GM23338 (cell line): ENCODE data around the gene TGFB3. TPM values are rescaled to one million over a fixed set of nuclear protein-coding genes. Genes with fewer than 3 reads are reported as not detected.

Experiments
- ATAC-seq: fragments of 200-7000 bp; cut with Tn5 transposase; 3 replicates; pipeline ENCODE4 v1.9.1; 2020
- DNase-seq: peaks from one replicate; pipeline ENCODE4 v3.0.0-alpha.2; 2015; ENCODE audit warnings: low spot score
- H2AFZ ChIP-seq: fragments of 200-600 bp; sonication (generic); 2 replicates; pipeline ENCODE4 v1.8.0; 2016; ENCODE audit warnings: antibody characterized with exemption, mild to moderate bottlenecking, moderate library complexity
- H3F3A ChIP-seq: fragments of 200-600 bp; sonication (generic); replicated peaks from 2 replicates; pipeline ENCODE4 v1.8.0; 2017; ENCODE audit warnings: antibody characterized with exemption, mixed run types, low read depth
- H3K27ac ChIP-seq: fragments of 200-600 bp; sonication (generic); 2 replicates; pipeline ENCODE4 v1.6.1; 2016; ENCODE audit warnings: low read depth
- H3K27me3 ChIP-seq: fragments of 200-600 bp; sonication (generic); 2 replicates; pipeline ENCODE4 v1.8.0; 2016; ENCODE audit warnings: mild to moderate bottlenecking, mixed run types, moderate library complexity; ENCODE audit not compliant: insufficient read depth
- H3K36me3 ChIP-seq: fragments of 200-600 bp; sonication (generic); 2 replicates; pipeline ENCODE4 v1.8.0; 2016; ENCODE audit warnings: mild to moderate bottlenecking; ENCODE audit not compliant: insufficient read depth
- H3K4me1 ChIP-seq: fragments of 200-600 bp; sonication (generic); 2 replicates; pipeline ENCODE4 v1.8.0; 2016; ENCODE audit warnings: mild to moderate bottlenecking, moderate library complexity; ENCODE audit not compliant: insufficient read depth
- H3K4me2 ChIP-seq: fragments of 200-600 bp; sonication (generic); 2 replicates; pipeline ENCODE4 v1.7.1; 2017; ENCODE audit warnings: mixed run types
- H3K4me3 ChIP-seq: fragments of 200-600 bp; sonication (generic); 2 replicates; pipeline ENCODE4 v1.6.1; 2016; ENCODE audit warnings: mixed run types
- H3K79me2 ChIP-seq: fragments of 200-600 bp; sonication (generic); replicated peaks from 2 replicates; pipeline ENCODE4 v1.8.0; 2017; ENCODE audit warnings: mild to moderate bottlenecking; ENCODE audit not compliant: insufficient read depth
- H3K9me2 ChIP-seq: fragments of 200-600 bp; sonication (generic); 2 replicates; pipeline ENCODE4 v1.8.0; 2017; ENCODE audit not compliant: insufficient read depth
- H4K20me1 ChIP-seq: fragments of 200-600 bp; sonication (generic); replicated peaks from 2 replicates; pipeline ENCODE4 v1.8.0; 2017; ENCODE audit warnings: mild to moderate bottlenecking; ENCODE audit not compliant: insufficient read depth
- H3K27ac Mint-ChIP-seq: 2 replicates; pipeline ENCODE4 v1.8.0; 2020; ENCODE audit warnings: inconsistent platforms, mild to moderate bottlenecking, moderate library complexity, mixed read lengths
- H3K27me3 Mint-ChIP-seq: 3 replicates; pipeline ENCODE4 v1.8.0; 2022; ENCODE audit warnings: low read depth, mild to moderate bottlenecking, moderate library complexity, mixed read lengths, inconsistent platforms; ENCODE audit not compliant: insufficient read depth, poor library complexity
- H3K36me3 Mint-ChIP-seq: 3 replicates; pipeline ENCODE4 v1.8.0; 2021; ENCODE audit warnings: low read depth, mild to moderate bottlenecking, inconsistent platforms, moderate library complexity, mixed read lengths
- H3K4me1 Mint-ChIP-seq: 3 replicates; pipeline ENCODE4 v1.8.0; 2020; ENCODE audit warnings: mild to moderate bottlenecking, inconsistent platforms, mixed read lengths
- H3K4me3 Mint-ChIP-seq: 3 replicates; pipeline ENCODE4 v1.8.0; 2021; ENCODE audit warnings: moderate library complexity, mild to moderate bottlenecking, inconsistent platforms, mixed read lengths
- H3K9me3 Mint-ChIP-seq: 3 replicates; pipeline ENCODE4 v1.8.0; 2020; ENCODE audit warnings: moderate library complexity, mild to moderate bottlenecking, inconsistent platforms, mixed read lengths
- CREB1 ChIP-seq: fragments of 250-450 bp; sonication (Bioruptor Pico); IDR thresholded peaks from 2 replicates; pipeline ENCODE4 v1.5.0; 2020; ENCODE audit warnings: low read depth, mild to moderate bottlenecking, moderate library complexity
- EZH2 ChIP-seq: fragments of 200-600 bp; sonication (generic); IDR thresholded peaks from one replicate; pipeline ENCODE4 v1.8.0; 2017; ENCODE audit warnings: antibody characterized with exemption, mild to moderate bottlenecking, low read depth; ENCODE audit not compliant: unreplicated experiment
- EZH2phosphoT487 ChIP-seq: fragments of 200-600 bp; sonication (generic); IDR thresholded peaks from one replicate; pipeline ENCODE4 v1.8.1; 2018; ENCODE audit warnings: antibody characterized with exemption; ENCODE audit not compliant: unreplicated experiment
- JUNB ChIP-seq: IDR thresholded peaks from one replicate; pipeline ENCODE4 v1.6.1; 2016; ENCODE audit warnings: antibody characterized with exemption; ENCODE audit not compliant: unreplicated experiment
- NANOG ChIP-seq: IDR thresholded peaks from 2 replicates; pipeline ENCODE4 v1.6.1; 2016; ENCODE audit warnings: antibody characterized with exemption, borderline replicate concordance
- POLR2AphosphoS5 ChIP-seq: IDR thresholded peaks from 2 replicates; pipeline ENCODE4 v1.6.1; 2016; ENCODE audit warnings: antibody characterized with exemption, low read depth
- ZNF114 ChIP-seq: fragments of 250-450 bp; sonication (Bioruptor Pico); IDR thresholded peaks from 2 replicates; pipeline ENCODE4 v1.5.0; 2020; ENCODE audit warnings: mild to moderate bottlenecking, moderate library complexity
- ZNF331 ChIP-seq: fragments of 250-450 bp; sonication (Bioruptor Pico); IDR thresholded peaks from 2 replicates; pipeline ENCODE4 v1.5.0; 2020; ENCODE audit warnings: low read depth, mild to moderate bottlenecking, moderate library complexity
- polyA plus RNA-seq: library from polyadenylated mRNA; unstranded; fragments of >200 nt; fragmentation: Nextera tagmentation; extraction: Ambion mirVana; gene quantifications from 2 replicates; pipeline ENCODE4 v1.2.1, GENCODE V29; 2016
- total RNA-seq: library from RNA; depleted of rRNA; stranded (reverse); fragments of >200 nt; shearing (Covaris generic); gene quantifications from 2 replicates; pipeline ENCODE4 v1.2.3, GENCODE V29; 2014
- TF ChIP-seq, protein P1 (sequence below): IDR thresholded peaks from 2 replicates; pipeline ENCODE4 v1.6.1; 2016; ENCODE audit warnings: antibody characterized with exemption
- TF ChIP-seq, protein P2 (sequence below): IDR thresholded peaks from one replicate; pipeline ENCODE4 v1.6.1; 2018; ENCODE audit warnings: antibody characterized with exemption; ENCODE audit not compliant: unreplicated experiment
- TF ChIP-seq, protein P3 (sequence below): fragments of 250-450 bp; sonication (Bioruptor Pico); IDR thresholded peaks from 2 replicates; pipeline ENCODE4 v1.5.0; 2020; ENCODE audit warnings: mild to moderate bottlenecking, moderate library complexity

Gene TGFB3
- total and polyA plus RNA-seq, 2 experiments from 2014 or later: 0.17 to 0.87 TPM

DNA sequence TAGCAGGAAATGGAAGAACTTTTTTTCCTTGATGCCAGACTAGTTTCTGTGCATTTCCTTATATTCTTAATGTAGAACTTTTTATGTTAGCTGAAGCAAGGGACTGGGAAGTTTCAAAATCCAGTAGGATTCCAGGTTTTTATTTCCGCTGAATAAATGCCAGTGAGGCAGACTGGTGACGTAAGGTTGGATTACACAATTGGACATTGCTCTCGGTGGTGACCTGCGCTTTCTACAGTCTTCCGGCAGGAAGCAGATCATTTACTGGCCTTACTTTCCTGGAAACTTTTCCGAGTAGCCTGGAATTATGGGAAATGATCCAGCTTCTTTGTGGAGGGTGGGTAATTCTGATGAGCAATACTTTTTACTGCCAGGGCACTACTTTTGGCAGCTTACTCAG is 7.3 kb upstream of the TGFB3 start:
- H3K27me3 ChIP-seq: peaks cover 9% of the 10 kb centered on the region
- peaks cover 4% of the 10 kb centered on the region; the same call in 1 of the 2 replicates for H3K4me1 ChIP-seq
- H3K27ac ChIP-seq: no peak overlapping the region
- no peaks in the 10 kb centered on the region; the same call in none of the 2 replicates for H4K20me1 ChIP-seq
- H3K4me2 ChIP-seq: no peak overlapping the region
- H3K27me3 Mint-ChIP-seq: peaks cover 2% of the 10 kb centered on the region
- no peaks in the 10 kb centered on the region for H3K36me3 ChIP-seq
- no peak for ATAC-seq
- H3K36me3 Mint-ChIP-seq: no peaks in the 10 kb centered on the region
- H3K79me2 ChIP-seq: peaks cover 11% of the 10 kb centered on the region; the same call in 1 of the 2 replicates
- no peak overlapping the region for H2AFZ ChIP-seq
- no peaks in the 10 kb centered on the region for H3K9me2 ChIP-seq
- no peaks in the 10 kb centered on the region for H3K9me3 Mint-ChIP-seq
- H3K4me3 Mint-ChIP-seq: no peak overlapping the region
- peaks cover 7% of the 10 kb centered on the region for H3K4me1 Mint-ChIP-seq
- no peak overlapping the region for H3K27ac Mint-ChIP-seq
- TF ChIP-seq NANOG (no peak), ZNF114 (CRISPR knock-in tag) (no peak), EZH2phosphoT487 (no peak), CREB1 (no peak), JUNB (no peak), ZNF331 (no peak), EZH2 (no peak), POLR2AphosphoS5 (no peak)
- TF ChIP-seq, protein P1, sequence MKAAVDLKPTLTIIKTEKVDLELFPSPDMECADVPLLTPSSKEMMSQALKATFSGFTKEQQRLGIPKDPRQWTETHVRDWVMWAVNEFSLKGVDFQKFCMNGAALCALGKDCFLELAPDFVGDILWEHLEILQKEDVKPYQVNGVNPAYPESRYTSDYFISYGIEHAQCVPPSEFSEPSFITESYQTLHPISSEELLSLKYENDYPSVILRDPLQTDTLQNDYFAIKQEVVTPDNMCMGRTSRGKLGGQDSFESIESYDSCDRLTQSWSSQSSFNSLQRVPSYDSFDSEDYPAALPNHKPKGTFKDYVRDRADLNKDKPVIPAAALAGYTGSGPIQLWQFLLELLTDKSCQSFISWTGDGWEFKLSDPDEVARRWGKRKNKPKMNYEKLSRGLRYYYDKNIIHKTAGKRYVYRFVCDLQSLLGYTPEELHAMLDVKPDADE: no peak
- TF ChIP-seq, protein P2, sequence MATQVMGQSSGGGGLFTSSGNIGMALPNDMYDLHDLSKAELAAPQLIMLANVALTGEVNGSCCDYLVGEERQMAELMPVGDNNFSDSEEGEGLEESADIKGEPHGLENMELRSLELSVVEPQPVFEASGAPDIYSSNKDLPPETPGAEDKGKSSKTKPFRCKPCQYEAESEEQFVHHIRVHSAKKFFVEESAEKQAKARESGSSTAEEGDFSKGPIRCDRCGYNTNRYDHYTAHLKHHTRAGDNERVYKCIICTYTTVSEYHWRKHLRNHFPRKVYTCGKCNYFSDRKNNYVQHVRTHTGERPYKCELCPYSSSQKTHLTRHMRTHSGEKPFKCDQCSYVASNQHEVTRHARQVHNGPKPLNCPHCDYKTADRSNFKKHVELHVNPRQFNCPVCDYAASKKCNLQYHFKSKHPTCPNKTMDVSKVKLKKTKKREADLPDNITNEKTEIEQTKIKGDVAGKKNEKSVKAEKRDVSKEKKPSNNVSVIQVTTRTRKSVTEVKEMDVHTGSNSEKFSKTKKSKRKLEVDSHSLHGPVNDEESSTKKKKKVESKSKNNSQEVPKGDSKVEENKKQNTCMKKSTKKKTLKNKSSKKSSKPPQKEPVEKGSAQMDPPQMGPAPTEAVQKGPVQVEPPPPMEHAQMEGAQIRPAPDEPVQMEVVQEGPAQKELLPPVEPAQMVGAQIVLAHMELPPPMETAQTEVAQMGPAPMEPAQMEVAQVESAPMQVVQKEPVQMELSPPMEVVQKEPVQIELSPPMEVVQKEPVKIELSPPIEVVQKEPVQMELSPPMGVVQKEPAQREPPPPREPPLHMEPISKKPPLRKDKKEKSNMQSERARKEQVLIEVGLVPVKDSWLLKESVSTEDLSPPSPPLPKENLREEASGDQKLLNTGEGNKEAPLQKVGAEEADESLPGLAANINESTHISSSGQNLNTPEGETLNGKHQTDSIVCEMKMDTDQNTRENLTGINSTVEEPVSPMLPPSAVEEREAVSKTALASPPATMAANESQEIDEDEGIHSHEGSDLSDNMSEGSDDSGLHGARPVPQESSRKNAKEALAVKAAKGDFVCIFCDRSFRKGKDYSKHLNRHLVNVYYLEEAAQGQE: no peak
- TF ChIP-seq, protein P3, sequence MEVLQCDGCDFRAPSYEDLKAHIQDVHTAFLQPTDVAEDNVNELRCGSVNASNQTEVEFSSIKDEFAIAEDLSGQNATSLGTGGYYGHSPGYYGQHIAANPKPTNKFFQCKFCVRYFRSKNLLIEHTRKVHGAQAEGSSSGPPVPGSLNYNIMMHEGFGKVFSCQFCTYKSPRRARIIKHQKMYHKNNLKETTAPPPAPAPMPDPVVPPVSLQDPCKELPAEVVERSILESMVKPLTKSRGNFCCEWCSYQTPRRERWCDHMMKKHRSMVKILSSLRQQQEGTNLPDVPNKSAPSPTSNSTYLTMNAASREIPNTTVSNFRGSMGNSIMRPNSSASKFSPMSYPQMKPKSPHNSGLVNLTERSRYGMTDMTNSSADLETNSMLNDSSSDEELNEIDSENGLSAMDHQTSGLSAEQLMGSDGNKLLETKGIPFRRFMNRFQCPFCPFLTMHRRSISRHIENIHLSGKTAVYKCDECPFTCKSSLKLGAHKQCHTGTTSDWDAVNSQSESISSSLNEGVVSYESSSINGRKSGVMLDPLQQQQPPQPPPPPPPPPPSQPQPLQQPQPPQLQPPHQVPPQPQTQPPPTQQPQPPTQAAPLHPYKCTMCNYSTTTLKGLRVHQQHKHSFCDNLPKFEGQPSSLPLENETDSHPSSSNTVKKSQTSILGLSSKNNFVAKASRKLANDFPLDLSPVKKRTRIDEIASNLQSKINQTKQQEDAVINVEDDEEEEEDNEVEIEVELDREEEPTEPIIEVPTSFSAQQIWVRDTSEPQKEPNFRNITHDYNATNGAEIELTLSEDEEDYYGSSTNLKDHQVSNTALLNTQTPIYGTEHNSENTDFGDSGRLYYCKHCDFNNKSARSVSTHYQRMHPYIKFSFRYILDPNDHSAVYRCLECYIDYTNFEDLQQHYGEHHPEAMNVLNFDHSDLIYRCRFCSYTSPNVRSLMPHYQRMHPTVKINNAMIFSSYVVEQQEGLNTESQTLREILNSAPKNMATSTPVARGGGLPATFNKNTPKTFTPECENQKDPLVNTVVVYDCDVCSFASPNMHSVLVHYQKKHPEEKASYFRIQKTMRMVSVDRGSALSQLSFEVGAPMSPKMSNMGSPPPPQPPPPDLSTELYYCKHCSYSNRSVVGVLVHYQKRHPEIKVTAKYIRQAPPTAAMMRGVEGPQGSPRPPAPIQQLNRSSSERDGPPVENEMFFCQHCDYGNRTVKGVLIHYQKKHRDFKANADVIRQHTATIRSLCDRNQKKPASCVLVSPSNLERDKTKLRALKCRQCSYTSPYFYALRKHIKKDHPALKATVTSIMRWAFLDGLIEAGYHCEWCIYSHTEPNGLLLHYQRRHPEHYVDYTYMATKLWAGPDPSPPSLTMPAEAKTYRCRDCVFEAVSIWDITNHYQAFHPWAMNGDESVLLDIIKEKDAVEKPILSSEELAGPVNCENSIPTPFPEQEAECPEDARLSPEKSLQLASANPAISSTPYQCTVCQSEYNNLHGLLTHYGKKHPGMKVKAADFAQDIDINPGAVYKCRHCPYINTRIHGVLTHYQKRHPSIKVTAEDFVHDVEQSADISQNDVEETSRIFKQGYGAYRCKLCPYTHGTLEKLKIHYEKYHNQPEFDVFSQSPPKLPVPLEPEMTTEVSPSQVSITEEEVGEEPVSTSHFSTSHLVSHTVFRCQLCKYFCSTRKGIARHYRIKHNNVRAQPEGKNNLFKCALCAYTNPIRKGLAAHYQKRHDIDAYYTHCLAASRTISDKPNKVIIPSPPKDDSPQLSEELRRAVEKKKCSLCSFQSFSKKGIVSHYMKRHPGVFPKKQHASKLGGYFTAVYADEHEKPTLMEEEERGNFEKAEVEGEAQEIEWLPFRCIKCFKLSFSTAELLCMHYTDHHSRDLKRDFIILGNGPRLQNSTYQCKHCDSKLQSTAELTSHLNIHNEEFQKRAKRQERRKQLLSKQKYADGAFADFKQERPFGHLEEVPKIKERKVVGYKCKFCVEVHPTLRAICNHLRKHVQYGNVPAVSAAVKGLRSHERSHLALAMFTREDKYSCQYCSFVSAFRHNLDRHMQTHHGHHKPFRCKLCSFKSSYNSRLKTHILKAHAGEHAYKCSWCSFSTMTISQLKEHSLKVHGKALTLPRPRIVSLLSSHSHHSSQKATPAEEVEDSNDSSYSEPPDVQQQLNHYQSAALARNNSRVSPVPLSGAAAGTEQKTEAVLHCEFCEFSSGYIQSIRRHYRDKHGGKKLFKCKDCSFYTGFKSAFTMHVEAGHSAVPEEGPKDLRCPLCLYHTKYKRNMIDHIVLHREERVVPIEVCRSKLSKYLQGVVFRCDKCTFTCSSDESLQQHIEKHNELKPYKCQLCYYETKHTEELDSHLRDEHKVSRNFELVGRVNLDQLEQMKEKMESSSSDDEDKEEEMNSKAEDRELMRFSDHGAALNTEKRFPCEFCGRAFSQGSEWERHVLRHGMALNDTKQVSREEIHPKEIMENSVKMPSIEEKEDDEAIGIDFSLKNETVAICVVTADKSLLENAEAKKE (CRISPR knock-in tag): no peak
- DNase-seq: no peak
- H3K4me3 ChIP-seq: no peak overlapping the region
- no peaks in the 10 kb centered on the region for H3F3A ChIP-seq
